WTC11 (cell line): ENCODE measurements around the gene PUS7L. TPM values are rescaled to one million over a fixed set of nuclear protein-coding genes. Genes with fewer than 3 reads are reported as not detected.
"Not testable (repeated sequence)": the region's sequence is repeated elsewhere in the genome, so short reads cannot be mapped to it uniquely, and the experiment has no call there.

ENCODE experiments used
- ATAC-seq: fragments of 200-7000 bp; cut with Tn5 transposase; 2 replicates; pipeline ENCODE4 v1.10.0; 2021; ENCODE audit warnings: mild to moderate bottlenecking, moderate library complexity
- CTCF ChIA-PET: fragments of 300-600 bp; sonication (Branson Sonifier 250); formaldehyde crosslinking; loops from one replicate; lab custom pipeline; 2021; ENCODE audit warnings: antibody characterized with exemption; lab: Charles Lee
- POLR2A ChIA-PET: fragments of 350-600 bp; sonication (Branson Sonifier 250); formaldehyde crosslinking; loops from one replicate; lab custom pipeline; 2021; ENCODE audit warnings: antibody characterized with exemption; lab: Charles Lee
- DNase-seq: peaks from one replicate; pipeline ENCODE4 v3.0.0; 2021; ENCODE audit warnings: low spot score
- H3K27ac Mint-ChIP-seq: 2 replicates; pipeline ENCODE4 v1.8.0; 2021; ENCODE audit warnings: mixed read lengths
- H3K27me3 Mint-ChIP-seq: 2 replicates; pipeline ENCODE4 v1.8.0; 2021; ENCODE audit warnings: low read depth, mild to moderate bottlenecking, moderate library complexity, mixed read lengths
- H3K36me3 Mint-ChIP-seq: 2 replicates; pipeline ENCODE4 v1.8.0; 2021; ENCODE audit warnings: mixed read lengths
- H3K4me1 Mint-ChIP-seq: 2 replicates; pipeline ENCODE4 v1.8.0; 2022; ENCODE audit warnings: mixed read lengths
- H3K4me3 Mint-ChIP-seq: 2 replicates; pipeline ENCODE4 v1.8.0; 2021; ENCODE audit warnings: mild to moderate bottlenecking, moderate library complexity, mixed read lengths
- H3K9me3 Mint-ChIP-seq: 2 replicates; pipeline ENCODE4 v1.8.0; 2021; ENCODE audit warnings: mixed read lengths
- MXD4 ChIP-seq: fragments of 250-450 bp; sonication (Bioruptor Pico); IDR thresholded peaks from 2 replicates; pipeline ENCODE4 v1.8.0; 2021; ENCODE audit warnings: mild to moderate bottlenecking, moderate library complexity, borderline replicate concordance
- RORB ChIP-seq: fragments of 250-450 bp; sonication (Bioruptor Pico); IDR thresholded peaks from 2 replicates; pipeline ENCODE4 v1.9.0; 2021; ENCODE audit warnings: mild to moderate bottlenecking
- TP53 ChIP-seq: sonication (generic); formaldehyde crosslinking; IDR thresholded peaks from 2 replicates; pipeline ENCODE4 v1.8.1; 2023; ENCODE audit warnings: mild to moderate bottlenecking, missing genetic modification reagents
- ZNF396 ChIP-seq: fragments of 250-450 bp; sonication (Bioruptor Pico); IDR thresholded peaks from 2 replicates; pipeline ENCODE4 v1.8.0; 2021; ENCODE audit warnings: mild to moderate bottlenecking, moderate library complexity, borderline replicate concordance
- total RNA-seq: library from RNA; stranded (reverse); gene quantifications from 3 replicates; pipeline ENCODE4 v1.2.3, GENCODE V29; 2021
- TF ChIP-seq, protein P1 (sequence below): sonication (generic); formaldehyde crosslinking; IDR thresholded peaks from 2 replicates; pipeline ENCODE4 v1.8.0; 2022; ENCODE audit warnings: mild to moderate bottlenecking, missing genetic modification reagents
- TF ChIP-seq, protein P2 (sequence below): sonication (generic); formaldehyde crosslinking; IDR thresholded peaks from 2 replicates; pipeline ENCODE4 v1.8.1; 2023; ENCODE audit warnings: mild to moderate bottlenecking, missing genetic modification reagents
- TF ChIP-seq, protein P3 (sequence below): fragments of 250-450 bp; sonication (Bioruptor Pico); IDR thresholded peaks from 2 replicates; pipeline ENCODE4 v1.9.0; 2021; ENCODE audit warnings: mild to moderate bottlenecking
- TF ChIP-seq, protein P4 (sequence below): sonication (generic); formaldehyde crosslinking; IDR thresholded peaks from 2 replicates; pipeline ENCODE4 v1.8.1; 2022; ENCODE audit warnings: missing genetic modification reagents, borderline replicate concordance
- TF ChIP-seq, protein P5 (sequence below): fragments of 200-600 bp; IDR thresholded peaks from 2 replicates; pipeline ENCODE4 v1.8.0; 2022; ENCODE audit warnings: antibody characterized with exemption

Gene PUS7L
- total RNA-seq, 1 experiment from 2014 or later: 20.7 TPM

DNA sequence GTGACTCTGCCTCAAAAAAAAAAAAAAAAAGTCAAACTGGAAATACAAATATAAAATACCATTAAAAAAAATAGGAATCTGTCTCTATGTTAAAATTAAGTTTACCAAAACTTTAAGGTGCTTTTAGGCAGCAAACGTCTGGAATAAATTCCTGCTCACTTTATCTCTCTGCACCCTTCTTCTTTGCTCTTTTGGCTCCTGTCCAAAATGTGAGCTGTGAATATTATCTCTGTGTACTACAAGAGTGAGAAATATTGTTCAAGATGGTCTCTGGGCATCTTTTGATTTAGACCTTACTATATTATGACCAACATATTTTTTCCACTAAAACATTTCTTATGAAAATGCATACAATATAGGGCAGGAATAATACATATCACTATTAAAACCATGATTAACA is 63.7 kb downstream of the PUS7L start (continued):
- TF ChIP-seq, protein P1, sequence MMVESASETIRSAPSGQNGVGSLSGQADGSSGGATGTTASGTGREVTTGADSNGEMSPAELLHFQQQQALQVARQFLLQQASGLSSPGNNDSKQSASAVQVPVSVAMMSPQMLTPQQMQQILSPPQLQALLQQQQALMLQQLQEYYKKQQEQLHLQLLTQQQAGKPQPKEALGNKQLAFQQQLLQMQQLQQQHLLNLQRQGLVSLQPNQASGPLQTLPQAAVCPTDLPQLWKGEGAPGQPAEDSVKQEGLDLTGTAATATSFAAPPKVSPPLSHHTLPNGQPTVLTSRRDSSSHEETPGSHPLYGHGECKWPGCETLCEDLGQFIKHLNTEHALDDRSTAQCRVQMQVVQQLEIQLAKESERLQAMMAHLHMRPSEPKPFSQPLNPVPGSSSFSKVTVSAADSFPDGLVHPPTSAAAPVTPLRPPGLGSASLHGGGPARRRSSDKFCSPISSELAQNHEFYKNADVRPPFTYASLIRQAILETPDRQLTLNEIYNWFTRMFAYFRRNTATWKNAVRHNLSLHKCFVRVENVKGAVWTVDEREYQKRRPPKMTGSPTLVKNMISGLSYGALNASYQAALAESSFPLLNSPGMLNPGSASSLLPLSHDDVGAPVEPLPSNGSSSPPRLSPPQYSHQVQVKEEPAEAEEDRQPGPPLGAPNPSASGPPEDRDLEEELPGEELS (CRISPR knock-in tag): no peak
- TF ChIP-seq, protein P2, sequence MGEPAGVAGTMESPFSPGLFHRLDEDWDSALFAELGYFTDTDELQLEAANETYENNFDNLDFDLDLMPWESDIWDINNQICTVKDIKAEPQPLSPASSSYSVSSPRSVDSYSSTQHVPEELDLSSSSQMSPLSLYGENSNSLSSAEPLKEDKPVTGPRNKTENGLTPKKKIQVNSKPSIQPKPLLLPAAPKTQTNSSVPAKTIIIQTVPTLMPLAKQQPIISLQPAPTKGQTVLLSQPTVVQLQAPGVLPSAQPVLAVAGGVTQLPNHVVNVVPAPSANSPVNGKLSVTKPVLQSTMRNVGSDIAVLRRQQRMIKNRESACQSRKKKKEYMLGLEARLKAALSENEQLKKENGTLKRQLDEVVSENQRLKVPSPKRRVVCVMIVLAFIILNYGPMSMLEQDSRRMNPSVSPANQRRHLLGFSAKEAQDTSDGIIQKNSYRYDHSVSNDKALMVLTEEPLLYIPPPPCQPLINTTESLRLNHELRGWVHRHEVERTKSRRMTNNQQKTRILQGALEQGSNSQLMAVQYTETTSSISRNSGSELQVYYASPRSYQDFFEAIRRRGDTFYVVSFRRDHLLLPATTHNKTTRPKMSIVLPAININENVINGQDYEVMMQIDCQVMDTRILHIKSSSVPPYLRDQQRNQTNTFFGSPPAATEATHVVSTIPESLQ (CRISPR knock-in tag): no peak
- TF ChIP-seq, protein P3, sequence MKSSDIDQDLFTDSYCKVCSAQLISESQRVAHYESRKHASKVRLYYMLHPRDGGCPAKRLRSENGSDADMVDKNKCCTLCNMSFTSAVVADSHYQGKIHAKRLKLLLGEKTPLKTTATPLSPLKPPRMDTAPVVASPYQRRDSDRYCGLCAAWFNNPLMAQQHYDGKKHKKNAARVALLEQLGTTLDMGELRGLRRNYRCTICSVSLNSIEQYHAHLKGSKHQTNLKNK (CRISPR knock-in tag): no peak
- TF ChIP-seq, protein P4, sequence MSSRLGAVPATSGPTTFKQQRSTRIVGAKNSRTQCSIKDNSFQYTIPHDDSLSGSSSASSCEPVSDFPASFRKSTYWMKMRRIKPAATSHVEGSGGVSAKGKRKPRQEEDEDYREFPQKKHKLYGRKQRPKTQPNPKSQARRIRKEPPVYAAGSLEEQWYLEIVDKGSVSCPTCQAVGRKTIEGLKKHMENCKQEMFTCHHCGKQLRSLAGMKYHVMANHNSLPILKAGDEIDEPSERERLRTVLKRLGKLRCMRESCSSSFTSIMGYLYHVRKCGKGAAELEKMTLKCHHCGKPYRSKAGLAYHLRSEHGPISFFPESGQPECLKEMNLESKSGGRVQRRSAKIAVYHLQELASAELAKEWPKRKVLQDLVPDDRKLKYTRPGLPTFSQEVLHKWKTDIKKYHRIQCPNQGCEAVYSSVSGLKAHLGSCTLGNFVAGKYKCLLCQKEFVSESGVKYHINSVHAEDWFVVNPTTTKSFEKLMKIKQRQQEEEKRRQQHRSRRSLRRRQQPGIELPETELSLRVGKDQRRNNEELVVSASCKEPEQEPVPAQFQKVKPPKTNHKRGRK (CRISPR knock-in tag): no peak
- TF ChIP-seq RORB (CRISPR knock-in tag): no peak
- no peak for TF ChIP-seq ZNF396 (CRISPR knock-in tag)

DNA sequence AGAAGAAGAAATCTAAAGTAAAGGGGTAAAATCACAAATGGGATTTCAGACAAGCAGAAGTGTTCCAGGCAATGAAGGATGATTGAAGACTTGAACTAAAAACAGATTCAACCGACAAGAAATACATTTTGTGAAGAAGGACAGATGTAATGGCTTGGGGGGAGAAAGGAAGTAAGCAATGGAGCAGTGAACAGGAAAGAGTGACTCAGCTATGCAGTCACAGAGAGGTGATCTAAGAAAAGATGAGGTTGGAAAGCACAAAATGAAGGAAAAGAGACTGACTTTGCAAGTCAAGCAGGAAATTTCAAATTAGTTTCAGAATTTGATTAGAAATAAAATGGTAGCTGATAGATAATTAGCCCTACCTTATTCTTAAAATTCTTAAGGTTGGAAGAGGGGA is 66.5 kb downstream of the PUS7L start:
- ChIA-PET CTCF (no interaction called here), POLR2A (no interaction called here)
- no peak for TF ChIP-seq TP53 (CRISPR knock-in tag)
- no peaks in the 10 kb centered on the region for H3K36me3 Mint-ChIP-seq
- H3K4me3 Mint-ChIP-seq: no peak overlapping the region
- no peak overlapping the region for H3K27ac Mint-ChIP-seq
- peaks cover 5% of the 10 kb centered on the region for H3K9me3 Mint-ChIP-seq
- peaks cover 4% of the 10 kb centered on the region; the same call in 1 of the 2 replicates for H3K4me1 Mint-ChIP-seq
- DNase-seq (no peak), ATAC-seq (no peak)
- no peaks in the 10 kb centered on the region for H3K27me3 Mint-ChIP-seq

DNA sequence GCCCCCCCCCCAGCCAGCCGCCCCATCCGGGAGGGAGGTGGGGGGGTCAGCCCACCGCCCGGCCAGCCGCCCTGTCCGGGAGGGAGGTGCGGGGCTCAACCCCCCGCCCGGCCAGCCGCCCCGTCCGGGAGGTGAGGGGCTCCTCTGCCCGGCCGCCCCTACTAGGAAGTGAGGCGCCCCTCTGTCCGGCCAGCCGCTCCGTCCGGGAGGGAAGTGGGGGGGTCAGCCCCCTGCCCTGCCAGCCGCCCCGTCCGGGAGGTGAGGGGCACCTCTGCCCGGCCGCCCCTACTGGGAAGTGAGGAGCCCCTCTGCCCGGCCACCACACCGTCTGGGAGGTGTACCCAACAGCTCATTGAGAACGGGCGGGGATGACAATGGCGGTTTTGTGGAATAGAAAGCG is 73.1 kb downstream of the PUS7L start:
- POLR2A ChIA-PET, CTCF ChIA-PET, DNase-seq, H3K27ac Mint-ChIP-seq, H3K4me3 Mint-ChIP-seq, H3K36me3 Mint-ChIP-seq, ATAC-seq, H3K27me3 Mint-ChIP-seq: not testable (repeated sequence)
- Mint-ChIP-seq H3K9me3 (peaks cover 17% of the 10 kb centered on the region), H3K4me1 (peaks cover 12% of the 10 kb centered on the region)

DNA sequence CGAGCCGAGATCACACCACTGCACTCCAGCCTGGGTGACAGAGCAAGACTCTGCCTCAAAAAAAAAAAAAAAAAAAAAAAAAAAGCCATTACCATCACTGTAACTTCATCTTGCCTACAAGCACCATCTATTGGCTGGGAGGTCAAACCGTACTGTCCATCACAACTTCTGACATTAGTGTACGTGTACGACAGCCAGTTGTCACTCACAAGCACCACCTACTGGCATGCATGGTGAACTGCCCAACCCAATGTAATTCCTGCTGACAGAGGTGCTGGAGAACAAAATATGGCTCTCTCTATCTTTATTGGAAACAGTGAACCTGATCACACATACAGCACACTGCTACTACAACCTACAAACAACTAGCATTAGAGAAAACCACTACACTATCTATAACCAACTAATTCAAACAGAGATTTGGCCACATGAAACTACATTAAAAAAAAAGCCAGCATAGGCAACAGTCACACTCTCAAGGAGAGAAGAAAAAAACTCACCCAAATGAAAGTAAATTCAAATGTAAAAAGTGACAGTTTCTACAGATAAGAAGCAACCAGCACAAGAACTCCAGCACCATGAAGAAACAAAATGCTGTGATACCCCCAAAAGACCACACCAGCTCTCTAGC is 82.3 kb downstream of the PUS7L start:
- Mint-ChIP-seq H3K9me3 (0 out of 2 replicates have a peak, but pooled peaks cover 5% of the 10 kb centered on the region), H3K4me1 (peaks cover 2% of the 10 kb centered on the region; the same call in 1 of the 2 replicates), H3K4me3 (no peak overlapping the region), H3K27ac (no peak overlapping the region), H3K36me3 (no peaks in the 10 kb centered on the region), H3K27me3 (no peaks in the 10 kb centered on the region)
- POLR2A ChIA-PET: no interaction called here
- peak; percentile 87 for ATAC-seq
- CTCF ChIA-PET: interaction anchor here (0.7 kb wide), 1 partner anchor 200 kb away, joined by 4 read pairs; no protein-coding TSS in a partner anchor
- peak; percentile 44 for DNase-seq
- TF ChIP-seq, protein P5, sequence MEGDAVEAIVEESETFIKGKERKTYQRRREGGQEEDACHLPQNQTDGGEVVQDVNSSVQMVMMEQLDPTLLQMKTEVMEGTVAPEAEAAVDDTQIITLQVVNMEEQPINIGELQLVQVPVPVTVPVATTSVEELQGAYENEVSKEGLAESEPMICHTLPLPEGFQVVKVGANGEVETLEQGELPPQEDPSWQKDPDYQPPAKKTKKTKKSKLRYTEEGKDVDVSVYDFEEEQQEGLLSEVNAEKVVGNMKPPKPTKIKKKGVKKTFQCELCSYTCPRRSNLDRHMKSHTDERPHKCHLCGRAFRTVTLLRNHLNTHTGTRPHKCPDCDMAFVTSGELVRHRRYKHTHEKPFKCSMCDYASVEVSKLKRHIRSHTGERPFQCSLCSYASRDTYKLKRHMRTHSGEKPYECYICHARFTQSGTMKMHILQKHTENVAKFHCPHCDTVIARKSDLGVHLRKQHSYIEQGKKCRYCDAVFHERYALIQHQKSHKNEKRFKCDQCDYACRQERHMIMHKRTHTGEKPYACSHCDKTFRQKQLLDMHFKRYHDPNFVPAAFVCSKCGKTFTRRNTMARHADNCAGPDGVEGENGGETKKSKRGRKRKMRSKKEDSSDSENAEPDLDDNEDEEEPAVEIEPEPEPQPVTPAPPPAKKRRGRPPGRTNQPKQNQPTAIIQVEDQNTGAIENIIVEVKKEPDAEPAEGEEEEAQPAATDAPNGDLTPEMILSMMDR: peak; percentile 55
- no peak for TF ChIP-seq MXD4 (CRISPR knock-in tag)
